Uterus (tissue), 2 donors: ENCODE data around the gene MTHFR.

Source experiments
- CTCF ChIP-seq, 4 experiments: fragments of 200-600 bp in 2 of 4; fragments of 450-650 bp in 2 of 4; sonication (generic) in 2 of 4; IDR thresholded peaks; one replicate each; pipeline ENCODE4 v1.5.1; 2016 to 2019; ENCODE audit warnings: antibody characterized with exemption in 4 of 4, mild to moderate bottlenecking in 2 of 4, moderate library complexity in 1 of 4
- POLR2A ChIP-seq, 2 donors: fragments of 450-650 bp; IDR thresholded peaks; one replicate each; pipeline ENCODE4 v1.6.1; 2016; ENCODE audit warnings: antibody characterized with exemption in 2 of 2, mild to moderate bottlenecking in 1 of 2, moderate library complexity in 1 of 2

- no peak for TF ChIP-seq POLR2A (IDR thresholded peaks at IDR 0.05)
- TF ChIP-seq CTCF (IDR thresholded peaks at IDR 0.05), result no peak
Observed at GRCh38 chr1:11793819-11794218, 11.9 kb downstream of the MTHFR start.
